Glomerular visceral epithelial cell (primary cell): ENCODE results near the gene MYOZ2.

Experiments
- DNase-seq: peaks from one replicate; pipeline ENCODE4 v3.0.0-alpha.2; 2016; ENCODE audit errors: extremely low spot score

MYOZ2 gene

DNA sequence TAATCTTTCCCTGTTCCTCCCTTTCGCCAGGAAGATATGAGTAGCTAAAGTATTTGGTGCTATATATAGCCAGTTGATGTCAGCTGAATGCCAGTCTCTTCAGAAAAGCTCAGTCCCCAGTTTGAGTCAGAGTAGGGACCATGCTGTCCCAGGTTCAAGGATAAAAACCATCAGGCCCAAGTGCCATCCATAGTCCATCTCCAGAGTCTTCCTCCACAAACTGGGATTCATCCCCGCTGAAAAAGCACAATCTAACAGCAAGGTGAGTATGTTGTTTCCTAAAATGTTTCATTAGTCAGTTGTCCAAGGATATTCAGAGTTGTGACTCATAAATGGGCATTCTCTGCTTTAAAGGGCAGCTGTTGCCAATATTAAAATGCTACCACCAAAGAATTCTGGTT, at the start of gene MYOZ2:
TSS of gene MYOZ2 (plus strand) at position 112 of the 401 bp plus-strand sequence. CDS start 694 bp downstream, outside the sequence.
- DNase-seq = no peak

DNA sequence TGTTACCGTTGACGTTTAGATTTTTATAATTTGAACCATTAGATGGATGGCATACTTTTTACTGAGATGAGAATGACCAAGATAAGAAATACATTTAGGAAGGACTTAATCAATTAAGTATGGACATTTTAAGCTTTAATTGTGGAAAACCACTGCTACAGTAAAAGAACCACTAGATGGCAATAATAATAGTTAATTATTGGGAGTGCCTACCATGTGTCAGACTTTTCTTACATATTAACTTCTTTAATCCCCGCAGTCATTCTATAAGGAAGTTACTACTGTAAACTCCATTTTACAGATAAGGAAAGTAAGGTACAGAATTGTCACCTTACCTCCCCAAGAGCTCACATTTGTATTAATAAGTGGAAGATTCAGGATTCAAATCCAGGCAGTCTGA, 48.5 kb upstream of the MYOZ2 start:
- no peak for DNase-seq

DNA sequence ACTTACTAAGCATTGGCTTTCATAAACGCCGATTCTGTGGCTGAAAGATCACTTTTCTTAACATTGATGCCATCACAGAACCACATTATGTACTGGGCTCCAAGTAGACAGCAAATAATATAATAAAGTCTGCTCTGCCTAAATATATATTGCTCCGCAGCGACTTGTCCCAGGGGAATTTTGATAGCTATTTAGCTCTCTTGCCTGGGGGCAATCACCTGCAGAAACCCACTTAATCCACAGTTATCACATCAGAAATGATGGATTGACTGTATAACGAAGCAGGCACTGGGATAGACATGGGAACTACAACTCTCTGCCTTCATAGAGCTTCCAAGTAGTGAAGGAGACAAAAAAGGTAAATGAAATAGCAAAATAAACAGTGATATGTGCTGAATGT, 48.0 kb upstream of the MYOZ2 start:
- no peak for DNase-seq

GRCh38 chr4:119093042-119093827, 42.4 kb upstream of the MYOZ2 start:
- no peak for DNase-seq

DNA sequence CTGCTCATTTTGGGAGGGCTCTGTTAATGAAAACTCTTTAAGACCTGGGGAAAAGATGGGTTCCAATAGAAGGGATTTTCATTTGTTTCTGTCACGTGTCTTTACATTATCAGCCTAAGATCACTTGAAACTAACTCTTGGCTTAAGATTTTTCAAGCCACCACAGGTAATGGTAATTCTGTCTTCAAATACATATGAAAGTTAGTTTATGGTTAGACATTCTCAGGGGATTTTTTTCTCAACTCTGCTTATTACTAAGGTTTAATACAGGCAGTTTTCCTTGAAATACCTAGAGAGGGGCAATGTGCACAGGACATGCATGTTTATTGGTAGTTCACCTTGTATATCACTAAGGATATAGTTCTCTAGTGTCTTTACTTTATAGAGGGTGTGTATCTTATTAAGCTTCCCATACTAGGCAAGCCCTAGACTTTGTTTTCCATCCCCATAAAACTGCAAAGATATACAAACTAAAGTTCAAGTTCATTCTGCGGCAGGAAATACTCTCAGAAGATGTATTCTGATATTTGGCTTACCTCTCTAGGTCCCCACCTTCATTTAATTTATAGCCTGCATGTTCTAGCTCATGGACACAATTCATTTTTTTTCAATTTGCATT, 38.2 kb upstream of the MYOZ2 start:
- DNase-seq = no peak

- DNase-seq = no peak
These were observed 37.3 kb upstream of the MYOZ2 start for GRCh38 chr4:119098306-119098705.

DNA sequence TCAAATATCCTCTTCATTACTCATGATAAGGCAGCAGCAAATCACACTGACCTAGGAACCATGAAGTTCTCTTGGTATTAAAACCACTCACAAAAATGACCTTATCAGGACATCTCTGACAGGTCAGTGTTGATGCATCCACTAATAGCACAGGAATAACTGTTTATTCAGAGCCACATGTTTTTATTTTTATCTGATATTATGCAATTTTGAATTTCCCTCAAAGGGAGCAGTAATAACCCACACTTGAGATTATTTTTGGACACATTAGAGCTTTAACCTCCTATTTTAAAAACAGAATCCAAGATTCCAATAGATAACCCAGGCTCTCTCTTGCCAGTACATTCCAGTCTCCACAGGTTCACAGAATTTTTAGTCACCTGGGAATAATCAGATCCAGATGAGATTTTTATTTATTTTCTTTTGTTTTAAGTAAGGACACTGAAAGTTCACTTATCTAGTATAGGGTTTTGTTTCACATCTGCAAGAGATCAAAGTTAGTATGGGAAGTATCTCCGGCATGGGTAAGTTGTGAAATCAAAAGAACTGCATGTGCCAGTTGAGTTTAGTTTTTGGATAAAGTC, 36.3 kb upstream of the MYOZ2 start:
- no peak for DNase-seq

DNA sequence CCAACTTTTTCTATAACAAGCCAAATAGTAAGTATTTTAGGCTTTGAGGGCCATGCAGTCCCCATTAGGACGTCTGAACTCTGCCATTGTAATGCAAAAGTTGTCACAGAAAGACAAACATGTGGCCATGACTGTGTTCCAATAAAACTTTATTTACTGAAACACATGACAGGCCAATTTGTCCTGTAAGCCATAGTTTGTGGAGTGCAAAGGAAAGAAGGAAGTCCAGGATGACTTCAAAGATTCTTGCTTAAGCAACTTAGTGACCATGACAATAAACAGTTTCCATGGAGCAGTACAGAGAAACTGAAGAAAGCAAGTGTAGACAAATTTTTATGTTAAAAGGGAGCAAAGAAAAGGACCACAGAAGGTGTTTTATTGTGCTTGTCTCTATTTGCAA, 35.0 kb upstream of the MYOZ2 start:
- DNase-seq = no peak

DNA sequence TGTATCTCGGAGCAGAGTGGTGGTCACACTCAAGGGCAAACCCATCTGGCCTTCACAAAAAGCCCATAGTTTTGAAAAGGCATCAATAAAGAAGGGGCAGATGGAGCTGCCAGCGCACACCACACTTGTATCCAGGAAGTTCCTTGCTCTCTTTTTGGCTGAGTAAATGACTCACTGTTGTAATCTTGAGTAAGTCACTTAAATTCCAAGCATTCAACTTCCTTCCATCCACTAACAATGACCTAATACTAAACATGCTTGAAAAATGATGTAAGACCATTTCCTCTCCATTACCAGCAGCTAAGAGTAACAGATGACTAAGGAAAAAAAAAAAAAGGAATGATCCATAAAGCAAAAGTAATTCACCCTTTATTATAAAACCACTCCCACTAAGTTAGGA, 32.4 kb upstream of the MYOZ2 start:
- DNase-seq = peak; percentile 92

- DNase-seq = no peak
These were observed 30.9 kb upstream of the MYOZ2 start for GRCh38 chr4:119104644-119105273.

DNA sequence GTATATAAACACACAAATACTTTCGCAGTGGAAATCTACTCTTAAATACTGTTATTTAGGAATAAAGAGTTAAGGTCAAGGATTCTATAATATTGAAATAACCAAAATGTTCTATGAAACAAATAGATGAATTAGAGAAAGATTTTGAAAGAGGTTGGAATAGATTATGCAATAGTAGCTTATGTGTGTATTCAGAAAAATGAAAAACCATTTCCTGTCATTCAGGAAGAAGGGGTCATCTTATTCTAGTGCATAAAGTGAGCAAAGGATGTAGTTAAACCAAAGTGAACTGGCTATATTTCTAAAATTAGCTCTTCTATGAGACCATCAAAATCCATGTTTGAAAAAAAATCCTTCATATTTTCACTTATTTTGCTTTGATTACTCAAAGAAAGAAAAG, 30.0 kb upstream of the MYOZ2 start:
- DNase-seq = no peak

GRCh38 chr4:119106036-119107000, 29.3 kb upstream of the MYOZ2 start:
- DNase-seq = no peak

GRCh38 chr4:119110121-119110520, 25.5 kb upstream of the MYOZ2 start:
- no peak for DNase-seq

DNA sequence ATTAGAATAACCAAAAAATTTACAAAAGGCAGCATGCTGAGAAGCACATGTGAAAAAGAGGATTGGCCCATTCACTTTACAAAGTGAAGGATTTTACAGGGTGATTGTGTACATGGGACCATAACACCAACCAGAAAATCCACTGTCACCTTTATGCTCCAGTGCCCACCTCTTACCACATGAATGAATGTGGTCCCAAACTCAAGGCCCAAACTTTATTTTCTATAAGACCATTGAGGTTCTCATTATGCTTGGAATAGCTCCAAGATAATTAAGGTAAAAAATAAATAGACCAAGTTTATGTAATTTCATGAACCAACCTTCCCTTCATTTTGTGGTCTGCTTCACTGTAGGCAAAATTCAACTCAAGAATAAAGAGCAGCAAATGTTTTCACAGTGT, 24.3 kb upstream of the MYOZ2 start:
- DNase-seq = peak; percentile 52

DNA sequence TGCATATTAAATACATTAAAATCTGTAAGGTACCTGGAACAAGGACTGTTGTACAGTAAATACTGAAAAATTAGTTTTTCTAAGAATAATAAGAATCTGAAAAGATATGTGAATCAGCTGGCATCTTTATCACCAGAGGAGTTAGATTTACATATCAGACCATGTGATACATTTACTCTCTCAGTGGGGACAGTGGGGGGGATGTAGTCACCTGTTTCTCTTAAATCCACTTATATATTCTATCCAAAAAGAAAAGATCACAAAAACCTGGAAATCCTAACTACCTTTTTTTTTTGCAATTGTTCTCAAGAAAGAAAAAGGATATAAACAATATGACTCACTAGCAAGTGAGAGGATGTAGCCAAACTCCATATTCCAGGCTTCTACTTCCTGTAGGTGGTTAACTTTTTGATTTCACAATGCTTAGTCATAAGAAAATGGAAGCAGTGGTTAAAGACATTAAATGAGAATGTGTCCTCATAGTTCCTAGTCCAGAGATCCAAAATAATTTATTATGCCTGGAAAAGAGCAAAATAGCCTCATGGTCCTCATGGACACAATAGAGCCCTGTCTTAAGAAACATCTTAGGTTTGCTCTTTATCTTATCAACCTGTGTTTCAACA, 22.5 kb upstream of the MYOZ2 start:
- DNase-seq = peak; percentile 77

- DNase-seq = no peak
These were observed 19.6 kb upstream of the MYOZ2 start for GRCh38 chr4:119116021-119116420.

GRCh38 chr4:119116925-119117900, 18.4 kb upstream of the MYOZ2 start:
- no peak for DNase-seq

- DNase-seq = peak; percentile 59
These were observed 17.2 kb upstream of the MYOZ2 start for GRCh38 chr4:119118397-119118796.

GRCh38 chr4:119124352-119124751, 11.3 kb upstream of the MYOZ2 start:
- DNase-seq = no peak

DNA sequence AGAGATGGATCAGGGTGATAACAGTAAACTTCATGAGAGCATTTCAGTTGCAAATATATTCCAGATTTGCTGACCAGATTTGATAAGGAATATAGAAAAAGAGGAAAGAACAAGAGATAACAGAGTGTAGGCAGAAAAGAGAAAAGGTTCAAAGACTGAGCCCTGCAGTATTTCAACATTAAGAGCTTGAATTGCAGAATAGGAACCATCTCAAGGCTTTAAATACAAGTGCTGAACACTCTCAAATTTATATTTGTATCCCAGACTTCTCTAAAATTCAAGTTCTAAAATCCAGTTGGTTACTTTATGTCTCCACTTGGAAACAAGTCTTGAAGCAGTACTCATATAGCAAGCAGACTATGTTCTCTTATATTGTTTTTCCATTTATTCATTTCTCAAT, 9.7 kb upstream of the MYOZ2 start:
- DNase-seq = no peak
